K562 (cell line): ENCODE measurements around the gene ZNF90.

Experiments
- ETV5 ChIP-seq: sonication (generic); formaldehyde crosslinking; IDR thresholded peaks from 2 replicates; pipeline ENCODE4 v1.4.0; 2020; ENCODE audit warnings: low read depth, mild to moderate bottlenecking, missing genetic modification reagents
- MIER1 ChIP-seq: fragments of 450-650 bp; IDR thresholded peaks from 2 replicates; pipeline ENCODE4 v1.6.1; 2016; ENCODE audit warnings: antibody characterized with exemption, mild to moderate bottlenecking, low read depth
- PREB ChIP-seq: sonication (generic); formaldehyde crosslinking; IDR thresholded peaks from 2 replicates; pipeline ENCODE4 v1.8.1; 2023; ENCODE audit warnings: mild to moderate bottlenecking, missing genetic modification reagents
- ZNF124 ChIP-seq: sonication (generic); formaldehyde crosslinking; IDR thresholded peaks from 2 replicates; pipeline ENCODE4 v1.8.1; 2022; ENCODE audit warnings: missing genetic modification reagents
- ZNF274 ChIP-seq: IDR thresholded peaks from 2 replicates; pipeline ENCODE4 v1.6.1; 2011; ENCODE audit warnings: low read depth, mild to moderate bottlenecking, low read length, moderate library complexity, borderline replicate concordance
- TF ChIP-seq, protein P1 (sequence below), 3 experiments: IDR thresholded peaks in 2 of 3; conservative IDR thresholded peaks in 1 of 3; 2 replicates each; pipeline ENCODE4 v1.5.1; 2011 to 2012; ENCODE audit warnings: low read length in 3 of 3, mild to moderate bottlenecking in 3 of 3, control low read depth in 2 of 3, improper control_type of control experiment in 1 of 3, inconsistent platforms in 1 of 3, low read depth in 1 of 3, mixed read lengths in 1 of 3, moderate library complexity in 1 of 3; ENCODE audit not compliant: insufficient read depth in 2 of 3

- TF ChIP-seq, protein P1, sequence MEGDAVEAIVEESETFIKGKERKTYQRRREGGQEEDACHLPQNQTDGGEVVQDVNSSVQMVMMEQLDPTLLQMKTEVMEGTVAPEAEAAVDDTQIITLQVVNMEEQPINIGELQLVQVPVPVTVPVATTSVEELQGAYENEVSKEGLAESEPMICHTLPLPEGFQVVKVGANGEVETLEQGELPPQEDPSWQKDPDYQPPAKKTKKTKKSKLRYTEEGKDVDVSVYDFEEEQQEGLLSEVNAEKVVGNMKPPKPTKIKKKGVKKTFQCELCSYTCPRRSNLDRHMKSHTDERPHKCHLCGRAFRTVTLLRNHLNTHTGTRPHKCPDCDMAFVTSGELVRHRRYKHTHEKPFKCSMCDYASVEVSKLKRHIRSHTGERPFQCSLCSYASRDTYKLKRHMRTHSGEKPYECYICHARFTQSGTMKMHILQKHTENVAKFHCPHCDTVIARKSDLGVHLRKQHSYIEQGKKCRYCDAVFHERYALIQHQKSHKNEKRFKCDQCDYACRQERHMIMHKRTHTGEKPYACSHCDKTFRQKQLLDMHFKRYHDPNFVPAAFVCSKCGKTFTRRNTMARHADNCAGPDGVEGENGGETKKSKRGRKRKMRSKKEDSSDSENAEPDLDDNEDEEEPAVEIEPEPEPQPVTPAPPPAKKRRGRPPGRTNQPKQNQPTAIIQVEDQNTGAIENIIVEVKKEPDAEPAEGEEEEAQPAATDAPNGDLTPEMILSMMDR (IDR thresholded peaks at IDR 0.05 in 2 of 3, conservative IDR thresholded peaks at IDR 0.05 in 1 of 3; ENCODE audit: insufficient read depth in 2 of 3, low read depth in 1 of 3, low read length in 3 of 3) = no peak
- TF ChIP-seq ZNF124 (CRISPR knock-in tag) (no peak), ETV5 (CRISPR knock-in tag) (no peak), ZNF274 (no peak), MIER1 (no peak), PREB (CRISPR knock-in tag) (no peak)
Observed at GRCh38 chr19:20066861-20067260, 10.9 kb upstream of the ZNF90 start.
